CD4-positive, alpha-beta T cell (primary cell): Measurements from ENCODE around the gene PIGM. TPM values are rescaled to one million over a fixed set of nuclear protein-coding genes. Genes with fewer than 3 reads are reported as not detected.
A peak's percentile ranks its signal among the peaks of the same experiment; 100 is the strongest.

Experiments used
- ATAC-seq: fragments of 200-7000 bp; cut with Tn5 transposase; one replicate; pipeline ENCODE4 v1.10.0; 2022; ENCODE audit warnings: mild to moderate bottlenecking; ENCODE audit not compliant: poor library complexity
- CTCF ChIA-PET: fragments of 350-600 bp; sonication (Branson Sonifier 250); formaldehyde crosslinking; loops from one replicate; lab custom pipeline; 2021; ENCODE audit warnings: antibody characterized with exemption, inconsistent platforms; lab: Charles Lee
- POLR2A ChIA-PET: fragments of 350-600 bp; sonication (Branson Sonifier 250); formaldehyde crosslinking; loops from one replicate; lab custom pipeline; 2021; ENCODE audit warnings: antibody characterized with exemption, inconsistent platforms; lab: Charles Lee
- DNase-seq, 14 experiments: peaks; one replicate each; pipeline ENCODE4 v3.0.0-alpha.2; 2013 to 2020; ENCODE audit warnings: mixed read lengths in 2 of 14
- H3K27ac ChIP-seq, 2 donors: one replicate each; pipeline versions ENCODE4 v1.5.1 to v1.7.0; 2013; ENCODE audit warnings: low read length in 2 of 2, low read depth in 1 of 2, mild to moderate bottlenecking in 1 of 2
- H3K27me3 ChIP-seq, 2 experiments: 1 replicate in 1 of 2; 2 replicates in 1 of 2; pipeline versions ENCODE4 v1.6.1 to v1.7.0; 2013; ENCODE audit warnings: low read length in 2 of 2, control low read depth in 1 of 2, mild to moderate bottlenecking in 1 of 2, moderate library complexity in 1 of 2; ENCODE audit not compliant: insufficient read depth in 2 of 2, control insufficient read depth in 1 of 2
- H3K36me3 ChIP-seq: one replicate; pipeline ENCODE4 v1.6.1; 2013; ENCODE audit warnings: low read length, control low read depth; ENCODE audit not compliant: insufficient read depth
- H3K4me1 ChIP-seq: one replicate; pipeline ENCODE4 v1.6.1; 2013; ENCODE audit warnings: low read length, control low read depth; ENCODE audit not compliant: insufficient read depth
- H3K4me3 ChIP-seq: one replicate; pipeline ENCODE4 v1.5.1; 2013; ENCODE audit warnings: mild to moderate bottlenecking, low read length, moderate library complexity
- H3K9me3 ChIP-seq, 2 experiments: 1 replicate in 1 of 2; 2 replicates in 1 of 2; pipeline versions ENCODE4 v1.6.1 to v1.7.0; 2013; ENCODE audit warnings: low read length in 2 of 2, mild to moderate bottlenecking in 2 of 2, control low read depth in 1 of 2, moderate library complexity in 1 of 2; ENCODE audit not compliant: control insufficient read depth in 1 of 2, insufficient read depth in 1 of 2
- H3K27ac Mint-ChIP-seq: one replicate; pipeline ENCODE4 v1.8.0; 2020; ENCODE audit warnings: mixed read lengths
- H3K27me3 Mint-ChIP-seq: one replicate; pipeline ENCODE4 v1.8.0; 2021; ENCODE audit warnings: mixed read lengths
- H3K36me3 Mint-ChIP-seq: one replicate; pipeline ENCODE4 v1.8.0; 2021; ENCODE audit warnings: low read depth, mixed read lengths
- H3K4me1 Mint-ChIP-seq: one replicate; pipeline ENCODE4 v1.8.0; 2021; ENCODE audit warnings: low read depth, mixed read lengths
- H3K4me3 Mint-ChIP-seq: one replicate; pipeline ENCODE4 v1.8.0; 2020; ENCODE audit warnings: mild to moderate bottlenecking, mixed read lengths
- H3K9me3 Mint-ChIP-seq: one replicate; pipeline ENCODE4 v1.8.0; 2020; ENCODE audit warnings: mixed read lengths
- CTCF ChIP-seq: fragments of 200-600 bp; IDR thresholded peaks from one replicate; pipeline ENCODE4 v1.8.0; 2022; ENCODE audit warnings: antibody characterized with exemption, mild to moderate bottlenecking
- intact Hi-C, 2 experiments: fragments of 100-400 bp; cut with DNase I in 1 of 2; cut with micrococcal nuclease in 1 of 2; formaldehyde crosslinking; loops; one replicate each; pipeline versions ENCODE4 v1.15.1 to v1.9.0; 2023 to 2025; cut with DNase I, micrococcal nuclease
- total RNA-seq, 174 experiments: library from RNA in 2 of 174; stranded (reverse) in 2 of 174; gene quantifications; one replicate each; pipeline ENCODE4 v1.2.3 and lab custom pipeline; 2021 to 2026

Gene PIGM
- total RNA-seq, 2 experiments from 2014 or later, result 2.1 to 2.2 TPM

DNA sequence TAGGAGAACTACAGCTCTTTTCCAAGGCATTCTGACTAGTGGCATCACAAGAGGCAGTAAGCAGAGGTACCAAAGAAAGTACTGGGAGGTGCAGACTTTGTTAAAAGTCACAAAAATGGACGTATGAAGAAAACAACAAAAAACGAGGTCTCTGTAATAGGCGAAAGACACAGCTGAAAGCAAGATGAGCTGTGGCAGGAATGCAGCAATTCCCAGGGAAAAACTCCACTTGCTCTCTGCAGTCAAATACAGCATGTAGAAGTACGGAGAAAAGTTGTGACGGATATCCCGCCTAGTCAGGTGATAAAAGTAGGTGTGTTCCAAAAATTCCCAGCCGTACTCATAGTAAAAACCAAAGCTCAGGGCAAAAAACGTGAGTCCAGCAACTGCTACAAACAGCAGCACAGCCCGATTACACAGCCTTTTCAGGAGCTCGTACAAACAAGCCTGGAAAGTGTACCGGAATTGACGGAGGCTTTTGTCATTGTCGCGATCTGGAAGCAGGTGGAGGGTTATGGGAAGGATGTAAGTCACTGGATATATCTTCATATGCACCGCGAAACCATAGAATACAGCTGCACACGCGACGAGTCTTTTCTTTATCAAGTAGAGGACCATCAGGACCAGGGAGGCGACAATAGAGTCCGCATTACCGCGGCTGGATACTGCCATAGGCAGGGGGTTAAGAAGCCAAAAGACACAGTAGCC is 979 bp downstream of the PIGM start:
- Mint-ChIP-seq H3K4me1 (peaks cover 50% of the 10 kb centered on the region), H3K27me3 (no peaks in the 10 kb centered on the region), H3K36me3 (peaks cover 13% of the 10 kb centered on the region), H3K9me3 (no peaks in the 10 kb centered on the region), H3K27ac (peak overlapping the region; percentile 94), H3K4me3 (peak overlapping the region; percentile 98)
- ChIA-PET CTCF (interaction anchor here (1.1 to 5.1 kb wide), 8 partner anchors 12 to 260 kb away, joined by 3 to 24 read pairs (median 4); partner anchors contain the start of gene DUSP23), POLR2A (interaction anchor here (0.7 to 2.6 kb wide), 10 partner anchors 8 to 261 kb away, joined by 3 to 15 read pairs (median 4); partner anchors contain the start of genes DUSP23, IGSF8 and TAGLN2)
- peak overlapping the region; percentile 43 to 52 for H3K27ac ChIP-seq
- H3K9me3 ChIP-seq, result no peaks in the 10 kb centered on the region
- H3K36me3 ChIP-seq, result no peaks in the 10 kb centered on the region
- no peaks in the 10 kb centered on the region for H3K27me3 ChIP-seq
- DNase-seq (peak in 2 of 14 experiments; percentile 2 to 23), ATAC-seq (peak; percentile 7)
- intact Hi-C loops, result loop anchor here (1.0 to 5.0 kb wide), 5 partner anchors 66 to 1491 kb away; partner anchors contain the start of genes COPA (in 1 of the 2), DUSP23 (in 1 of the 2), HSPA6 (in 1 of the 2) and IGSF8 (in 1 of the 2)
- peak overlapping the region; percentile 89 for H3K4me3 ChIP-seq
- no peak for TF ChIP-seq CTCF
- H3K4me1 ChIP-seq, result peaks cover 24% of the 10 kb centered on the region

- Mint-ChIP-seq H3K27ac (peak overlapping the region; percentile 49), H3K27me3 (no peaks in the 10 kb centered on the region)
- intact Hi-C loops, result no loop called here
These were observed 3.4 kb downstream of the PIGM start for GRCh38 chr1:160028426-160028825.

GRCh38 chr1:160025314-160025713 is 6.5 kb downstream of the PIGM start:
- H3K4me3 ChIP-seq, result no peak overlapping the region
- Mint-ChIP-seq H3K27me3 (no peaks in the 10 kb centered on the region), H3K36me3 (peaks cover 5% of the 10 kb centered on the region), H3K27ac (no peak overlapping the region), H3K4me3 (no peak overlapping the region), H3K9me3 (no peaks in the 10 kb centered on the region), H3K4me1 (peaks cover 21% of the 10 kb centered on the region)
- ATAC-seq (no peak), DNase-seq (no peak)
- H3K27ac ChIP-seq, result no peak overlapping the region
- CTCF ChIA-PET, result interaction anchor here (1.3 kb wide), 1 partner anchor 61 kb away, joined by 4 read pairs; no protein-coding TSS in a partner anchor
- POLR2A ChIA-PET, result no interaction called here
- peaks cover 5% of the 10 kb centered on the region for H3K4me1 ChIP-seq
- intact Hi-C loops, result no loop called here
- no peaks in the 10 kb centered on the region for H3K27me3 ChIP-seq
- no peaks in the 10 kb centered on the region for H3K36me3 ChIP-seq
- TF ChIP-seq CTCF, result no peak
- no peaks in the 10 kb centered on the region for H3K9me3 ChIP-seq

More at GRCh38 chr1:160028426-160028825, 3.4 kb downstream of the PIGM start:
- Mint-ChIP-seq H3K4me1 (peaks cover 50% of the 10 kb centered on the region), H3K36me3 (peaks cover 13% of the 10 kb centered on the region), H3K4me3 (no peak overlapping the region), H3K9me3 (no peaks in the 10 kb centered on the region)
- Histone ChIP-seq H3K27me3 (no peaks in the 10 kb centered on the region), H3K4me1 (peaks cover 24% of the 10 kb centered on the region), H3K36me3 (no peaks in the 10 kb centered on the region), H3K9me3 (no peaks in the 10 kb centered on the region), H3K4me3 (no peak overlapping the region), H3K27ac (no peak overlapping the region)
- no peak for TF ChIP-seq CTCF
- ATAC-seq, result no peak
- no peak for DNase-seq
- POLR2A ChIA-PET, result interaction anchor here (0.6 kb wide), 1 partner anchor 246 kb away, joined by 3 read pairs; no protein-coding TSS in a partner anchor
- CTCF ChIA-PET, result interaction anchor here (5.1 kb wide), 1 partner anchor 22 kb away, joined by 24 read pairs; no protein-coding TSS in a partner anchor
